ENCODE measurements around the gene PDE6A.
"Not testable (repeated sequence)": the region's sequence is repeated elsewhere in the genome, so short reads cannot be mapped to it uniquely, and the experiment has no call there.

The PDE6A gene

GRCh38 chr5:149886692-149887470 is 57.7 kb downstream of the PDE6A start:
- H3K27ac ChIP-seq (ENCODE audit: low read length) = no peak overlapping the region
- no peak overlapping the region for H3K9ac ChIP-seq (ENCODE audit: low read length)
- no peaks in the 10 kb centered on the region for H3K27me3 ChIP-seq (ENCODE audit: low read depth, low read length)
- H3K4me1 ChIP-seq (ENCODE audit: low read length) = no peaks in the 10 kb centered on the region
- TF ChIP-seq, protein P1, sequence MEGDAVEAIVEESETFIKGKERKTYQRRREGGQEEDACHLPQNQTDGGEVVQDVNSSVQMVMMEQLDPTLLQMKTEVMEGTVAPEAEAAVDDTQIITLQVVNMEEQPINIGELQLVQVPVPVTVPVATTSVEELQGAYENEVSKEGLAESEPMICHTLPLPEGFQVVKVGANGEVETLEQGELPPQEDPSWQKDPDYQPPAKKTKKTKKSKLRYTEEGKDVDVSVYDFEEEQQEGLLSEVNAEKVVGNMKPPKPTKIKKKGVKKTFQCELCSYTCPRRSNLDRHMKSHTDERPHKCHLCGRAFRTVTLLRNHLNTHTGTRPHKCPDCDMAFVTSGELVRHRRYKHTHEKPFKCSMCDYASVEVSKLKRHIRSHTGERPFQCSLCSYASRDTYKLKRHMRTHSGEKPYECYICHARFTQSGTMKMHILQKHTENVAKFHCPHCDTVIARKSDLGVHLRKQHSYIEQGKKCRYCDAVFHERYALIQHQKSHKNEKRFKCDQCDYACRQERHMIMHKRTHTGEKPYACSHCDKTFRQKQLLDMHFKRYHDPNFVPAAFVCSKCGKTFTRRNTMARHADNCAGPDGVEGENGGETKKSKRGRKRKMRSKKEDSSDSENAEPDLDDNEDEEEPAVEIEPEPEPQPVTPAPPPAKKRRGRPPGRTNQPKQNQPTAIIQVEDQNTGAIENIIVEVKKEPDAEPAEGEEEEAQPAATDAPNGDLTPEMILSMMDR (IDR thresholded peaks at IDR 0.05; ENCODE audit: low read depth, low read length) = no peak
- TF ChIP-seq EZH2phosphoT487 (IDR thresholded peaks at IDR 0.05; ENCODE audit: low read depth) = no peak
- H4K20me1 ChIP-seq (ENCODE audit: insufficient read depth, low read length) = no peaks in the 10 kb centered on the region
- no peaks in the 10 kb centered on the region for H3K79me2 ChIP-seq (ENCODE audit: low read length)
- H3K4me3 ChIP-seq (ENCODE audit: low read length) = no peak overlapping the region
- H3K9me3 ChIP-seq (ENCODE audit: insufficient read depth, low read length) = no peaks in the 10 kb centered on the region
- no peak overlapping the region for H2AFZ ChIP-seq (ENCODE audit: low read depth, low read length)
- H3K4me2 ChIP-seq (ENCODE audit: low read length) = no peak overlapping the region
- H3K36me3 ChIP-seq (replicated peaks; ENCODE audit: low read depth, low read length) = no peaks in the 10 kb centered on the region

DNA sequence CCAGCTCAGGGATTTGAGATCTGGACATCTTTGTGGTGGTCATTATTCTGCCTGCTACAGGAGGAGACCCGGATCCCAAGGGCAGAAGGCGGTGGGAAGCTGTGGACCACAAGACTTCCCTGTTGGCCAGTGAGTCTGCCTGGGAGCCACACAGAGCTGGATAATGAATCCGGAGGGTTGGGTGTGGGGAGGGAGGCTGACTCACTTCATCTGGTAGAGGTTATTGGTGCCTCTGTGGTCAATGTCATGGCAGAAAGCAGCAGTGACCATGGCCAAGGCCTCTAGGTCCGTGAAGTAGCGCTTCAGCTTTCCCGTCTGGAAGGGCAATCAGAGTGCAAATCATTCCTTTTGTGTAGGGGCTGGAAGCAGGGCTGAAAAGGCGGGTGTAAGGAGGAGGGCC is 58.5 kb downstream of the PDE6A start:
- no peak for TF ChIP-seq EZH2phosphoT487 (IDR thresholded peaks at IDR 0.05; ENCODE audit: low read depth)
- TF ChIP-seq, protein P1 (IDR thresholded peaks at IDR 0.05; ENCODE audit: low read depth, low read length) = no peak
- Histone ChIP-seq H3K9ac (ENCODE audit: low read length) (no peak overlapping the region), H3K27ac (ENCODE audit: low read length) (no peak overlapping the region)

DNA sequence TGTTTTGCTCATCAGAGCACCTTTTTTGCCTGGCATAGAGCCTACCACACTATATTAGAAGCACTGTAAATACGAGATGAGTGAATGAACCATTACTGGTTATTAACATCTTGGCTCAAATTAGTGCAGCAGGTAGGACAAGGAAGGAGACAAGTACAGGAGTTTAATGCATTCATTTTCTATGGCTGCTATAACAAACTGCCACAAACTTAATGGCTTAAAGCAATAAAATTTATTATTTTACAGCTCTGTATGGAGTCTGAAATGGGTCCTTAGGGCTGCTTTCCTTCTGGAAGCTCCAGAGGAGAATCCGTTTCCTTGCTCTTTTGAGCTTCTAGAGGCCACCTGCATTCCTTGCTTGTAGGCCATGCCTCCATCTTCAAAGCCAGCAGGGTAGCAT is 59.1 kb downstream of the PDE6A start:
- Histone ChIP-seq H3K4me1 (ENCODE audit: low read length) (no peaks in the 10 kb centered on the region), H3K9me3 (ENCODE audit: insufficient read depth, low read length) (no peaks in the 10 kb centered on the region), H3K27ac (ENCODE audit: low read length) (no peak overlapping the region), H3K27me3 (ENCODE audit: low read depth, low read length) (no peaks in the 10 kb centered on the region), H3K9ac (ENCODE audit: low read length) (no peak overlapping the region), H2AFZ (ENCODE audit: low read depth, low read length) (no peak overlapping the region), H3K36me3 (replicated peaks; ENCODE audit: low read depth, low read length) (no peaks in the 10 kb centered on the region), H3K4me3 (ENCODE audit: low read length) (no peak overlapping the region), H4K20me1 (ENCODE audit: insufficient read depth, low read length) (no peaks in the 10 kb centered on the region), H3K79me2 (ENCODE audit: low read length) (no peaks in the 10 kb centered on the region), H3K4me2 (ENCODE audit: low read length) (no peak overlapping the region)
- no peak for TF ChIP-seq EZH2phosphoT487 (IDR thresholded peaks at IDR 0.05; ENCODE audit: low read depth)
- TF ChIP-seq, protein P1 (IDR thresholded peaks at IDR 0.05; ENCODE audit: low read depth, low read length) = no peak

More for the DNA sequence above, 58.5 kb downstream of the PDE6A start:
- H3K36me3 ChIP-seq (replicated peaks; ENCODE audit: low read depth, low read length) = no peaks in the 10 kb centered on the region
- H3K4me1 ChIP-seq (ENCODE audit: low read length) = no peaks in the 10 kb centered on the region
- H3K9me3 ChIP-seq (ENCODE audit: insufficient read depth, low read length) = no peaks in the 10 kb centered on the region
- H2AFZ ChIP-seq (ENCODE audit: low read depth, low read length) = no peak overlapping the region
- no peak overlapping the region for H3K4me2 ChIP-seq (ENCODE audit: low read length)
- no peaks in the 10 kb centered on the region for H3K27me3 ChIP-seq (ENCODE audit: low read depth, low read length)
- H4K20me1 ChIP-seq (ENCODE audit: insufficient read depth, low read length) = no peaks in the 10 kb centered on the region
- H3K79me2 ChIP-seq (ENCODE audit: low read length) = no peaks in the 10 kb centered on the region
- no peak overlapping the region for H3K4me3 ChIP-seq (ENCODE audit: low read length)

DNA sequence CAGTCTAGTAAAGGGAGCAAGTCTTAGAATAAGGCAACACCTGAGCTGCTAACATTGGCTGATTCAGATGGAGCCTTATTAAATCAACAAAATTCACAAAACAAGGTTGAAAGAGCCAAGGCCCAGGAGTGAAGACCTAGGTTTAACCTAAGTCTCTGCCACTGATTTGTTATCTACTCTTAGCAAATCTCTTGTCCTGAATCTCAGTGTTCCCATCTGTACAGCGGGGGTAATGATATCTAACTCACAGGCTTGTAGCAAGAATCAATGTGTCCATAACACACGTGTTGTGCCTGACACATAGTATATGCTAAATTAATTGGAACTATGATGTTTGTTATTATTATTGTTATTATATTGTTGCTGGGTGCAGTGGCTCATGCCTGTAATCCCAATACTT is 61.0 kb downstream of the PDE6A start:
- no peaks in the 10 kb centered on the region for H3K4me1 ChIP-seq (ENCODE audit: low read length)
- H3K4me3 ChIP-seq (ENCODE audit: low read length) = no peak overlapping the region
- TF ChIP-seq, protein P1 (IDR thresholded peaks at IDR 0.05; ENCODE audit: low read depth, low read length) = no peak
- TF ChIP-seq EZH2phosphoT487 (IDR thresholded peaks at IDR 0.05; ENCODE audit: low read depth) = no peak
- no peaks in the 10 kb centered on the region for H3K79me2 ChIP-seq (ENCODE audit: low read length)
- H3K9me3 ChIP-seq (ENCODE audit: insufficient read depth, low read length) = no peaks in the 10 kb centered on the region
- H4K20me1 ChIP-seq (ENCODE audit: insufficient read depth, low read length) = no peaks in the 10 kb centered on the region
- H3K27ac ChIP-seq (ENCODE audit: low read length) = no peak overlapping the region
- no peaks in the 10 kb centered on the region for H3K27me3 ChIP-seq (ENCODE audit: low read depth, low read length)
- no peak overlapping the region for H2AFZ ChIP-seq (ENCODE audit: low read depth, low read length)
- H3K36me3 ChIP-seq (replicated peaks; ENCODE audit: low read depth, low read length) = no peaks in the 10 kb centered on the region
- no peak overlapping the region for H3K9ac ChIP-seq (ENCODE audit: low read length)
- H3K4me2 ChIP-seq (ENCODE audit: low read length) = no peak overlapping the region

- not testable (repeated sequence) for H3K27ac ChIP-seq (ENCODE audit: low read length); H3K79me2 ChIP-seq (ENCODE audit: low read length); H3K27me3 ChIP-seq (ENCODE audit: low read depth, low read length); H3K36me3 ChIP-seq (replicated peaks; ENCODE audit: low read depth, low read length); H4K20me1 ChIP-seq (ENCODE audit: insufficient read depth, low read length); H3K4me1 ChIP-seq (ENCODE audit: low read length); H3K9me3 ChIP-seq (ENCODE audit: insufficient read depth, low read length); H3K9ac ChIP-seq (ENCODE audit: low read length); H2AFZ ChIP-seq (ENCODE audit: low read depth, low read length); H3K4me3 ChIP-seq (ENCODE audit: low read length); H3K4me2 ChIP-seq (ENCODE audit: low read length)
Observed at GRCh38 chr5:149882633-149883032, 62.0 kb downstream of the PDE6A start.
